SK-N-SH (cell line): ENCODE measurements around the gene TMEM120B. TPM values are rescaled to one million over a fixed set of nuclear protein-coding genes. Genes with fewer than 3 reads are reported as not detected.

Experiments
- CTCF ChIA-PET: fragments of 300-600, 350-600 bp; formaldehyde crosslinking; extraction: SDS; loops from one replicate; lab custom pipeline; 2021; lab: Yijun Ruan, JAX
- POLR2A ChIA-PET: fragments of 350-600 bp; sonication (Branson Sonifier 250); formaldehyde crosslinking; extraction: SDS; loops from one replicate; lab custom pipeline; 2020; ENCODE audit warnings: antibody characterized with exemption, inconsistent platforms; lab: Yijun Ruan, JAX
- DNase-seq: peaks from one replicate; pipeline ENCODE4 v3.0.0; 2012
- H2AFZ ChIP-seq: fragments of 200-600 bp; sonication (generic); 2 replicates; pipeline ENCODE4 v1.8.1; 2016; ENCODE audit warnings: antibody characterized with exemption, mild to moderate bottlenecking, low read depth
- H3F3A ChIP-seq: fragments of 200-600 bp; sonication (generic); replicated peaks from 2 replicates; pipeline ENCODE3; 2016; ENCODE audit warnings: antibody characterized with exemption, mild to moderate bottlenecking; ENCODE audit not compliant: insufficient read depth
- H3K27ac ChIP-seq, 2 experiments: fragments of 200-500 bp in 1 of 2; fragments of 200-600 bp in 1 of 2; sonication (Bioruptor generic) in 1 of 2; sonication (generic), shearing (Covaris generic) in 1 of 2; 2 replicates each; pipeline versions ENCODE4 v1.5.1 to v1.6.1; 2014 to 2016; ENCODE audit warnings: low read depth in 2 of 2, inconsistent platforms in 1 of 2, low read length in 1 of 2, mild to moderate bottlenecking in 1 of 2, mixed read lengths in 1 of 2
- H3K27me3 ChIP-seq: fragments of 200-600 bp; sonication (generic), shearing (Covaris generic); 2 replicates; pipeline ENCODE4 v1.6.1; 2016; ENCODE audit warnings: mixed run types; ENCODE audit not compliant: insufficient read depth
- H3K36me3 ChIP-seq, 2 experiments: fragments of 200-500 bp in 1 of 2; fragments of 200-600 bp in 1 of 2; sonication (Bioruptor generic) in 1 of 2; sonication (generic) in 1 of 2; replicated peaks in 1 of 2; 2 replicates each; pipeline versions ENCODE3 to v1.5.1; 2014 to 2016; ENCODE audit warnings: low read length in 1 of 2, mild to moderate bottlenecking in 1 of 2; ENCODE audit not compliant: insufficient read depth in 2 of 2, control insufficient read depth in 1 of 2
- H3K4me1 ChIP-seq, 2 experiments: fragments of 200-500 bp in 1 of 2; fragments of 200-600 bp in 1 of 2; sonication (Bioruptor generic) in 1 of 2; sonication (generic), shearing (Covaris generic) in 1 of 2; 2 replicates each; pipeline versions ENCODE4 v1.5.1 to v1.6.1; 2014 to 2016; ENCODE audit warnings: low read depth in 1 of 2, low read length in 1 of 2, mixed run types in 1 of 2; ENCODE audit not compliant: insufficient read depth in 2 of 2, control insufficient read depth in 1 of 2
- H3K4me2 ChIP-seq: fragments of 200-600 bp; sonication (generic), shearing (Covaris generic); 2 replicates; pipeline ENCODE4 v1.6.1; 2017; ENCODE audit warnings: mixed run types
- H3K4me3 ChIP-seq, 2 experiments: fragments of 200-500 bp in 1 of 2; fragments of 200-600 bp in 1 of 2; sonication (Bioruptor generic) in 1 of 2; sonication (generic), shearing (Covaris generic) in 1 of 2; 2 replicates each; pipeline versions ENCODE4 v1.5.1 to v1.8.1; 2014 to 2016; ENCODE audit warnings: low read depth in 2 of 2, inconsistent platforms in 1 of 2, low read length in 1 of 2, mild to moderate bottlenecking in 1 of 2, mixed read lengths in 1 of 2, moderate library complexity in 1 of 2
- H3K79me2 ChIP-seq: fragments of 200-600 bp; sonication (generic); 2 replicates; pipeline ENCODE4 v1.8.1; 2017; ENCODE audit warnings: mild to moderate bottlenecking; ENCODE audit not compliant: insufficient read depth
- H3K9ac ChIP-seq: fragments of 200-600 bp; sonication (generic); 2 replicates; pipeline ENCODE4 v1.6.1; 2017; ENCODE audit warnings: mixed run types
- H3K9me2 ChIP-seq: fragments of 200-600 bp; sonication (generic); 2 replicates; pipeline ENCODE4 v1.6.1; 2017; ENCODE audit warnings: mixed run types
- H3K9me3 ChIP-seq: fragments of 200-600 bp; sonication (generic); 2 replicates; pipeline ENCODE4 v1.6.1; 2017; ENCODE audit warnings: mixed run types, mild to moderate bottlenecking, moderate library complexity
- H4K20me1 ChIP-seq: fragments of 200-600 bp; sonication (generic); 2 replicates; pipeline ENCODE4 v1.6.1; 2017; ENCODE audit warnings: mild to moderate bottlenecking, mixed run types; ENCODE audit not compliant: insufficient read depth
- FOSL2 ChIP-seq: IDR thresholded peaks from 2 replicates; pipeline ENCODE4 v1.4.0; 2012; ENCODE audit warnings: low read depth, mild to moderate bottlenecking, moderate library complexity, borderline replicate concordance
- JUND ChIP-seq: IDR thresholded peaks from 2 replicates; pipeline ENCODE4 v1.4.0; 2012
- MXI1 ChIP-seq: IDR thresholded peaks from 2 replicates; pipeline ENCODE4 v1.6.1; 2012; ENCODE audit warnings: mild to moderate bottlenecking, low read depth, low read length, improper control_type of control experiment
- NRF1 ChIP-seq: IDR thresholded peaks from 2 replicates; pipeline ENCODE4 v1.6.1; 2012; ENCODE audit warnings: low read depth, mild to moderate bottlenecking, low read length
- RFX5 ChIP-seq: IDR thresholded peaks from 2 replicates; pipeline ENCODE4 v1.6.1; 2012; ENCODE audit warnings: mild to moderate bottlenecking, improper control_type of control experiment, low read length
- WGBS: methylation state at CpG from one replicate; pipeline ENCODE4 v1.1.6; 2017; ENCODE audit warnings: low lambda C conversion rate; 5-methylcytosine and 5-hydroxymethylcytosine counted together
- polyA plus RNA-seq, 3 experiments: library from polyadenylated mRNA; depleted of rRNA; stranded (reverse); fragments of >200 nt; gene quantifications; 2 replicates each; pipeline ENCODE4 v1.2.3, GENCODE V29; 2012
- TF ChIP-seq, protein P1 (sequence below): IDR thresholded peaks from 2 replicates; pipeline ENCODE4; 2012
- TF ChIP-seq, protein P2 (sequence below): IDR thresholded peaks from 2 replicates; pipeline ENCODE4 v1.4.0; 2012; ENCODE audit warnings: low read depth, borderline replicate concordance

TMEM120B gene
- polyA plus RNA-seq, 1 of the 3 experiments (the other 2 are of a cell fraction): 15.4 TPM

DNA sequence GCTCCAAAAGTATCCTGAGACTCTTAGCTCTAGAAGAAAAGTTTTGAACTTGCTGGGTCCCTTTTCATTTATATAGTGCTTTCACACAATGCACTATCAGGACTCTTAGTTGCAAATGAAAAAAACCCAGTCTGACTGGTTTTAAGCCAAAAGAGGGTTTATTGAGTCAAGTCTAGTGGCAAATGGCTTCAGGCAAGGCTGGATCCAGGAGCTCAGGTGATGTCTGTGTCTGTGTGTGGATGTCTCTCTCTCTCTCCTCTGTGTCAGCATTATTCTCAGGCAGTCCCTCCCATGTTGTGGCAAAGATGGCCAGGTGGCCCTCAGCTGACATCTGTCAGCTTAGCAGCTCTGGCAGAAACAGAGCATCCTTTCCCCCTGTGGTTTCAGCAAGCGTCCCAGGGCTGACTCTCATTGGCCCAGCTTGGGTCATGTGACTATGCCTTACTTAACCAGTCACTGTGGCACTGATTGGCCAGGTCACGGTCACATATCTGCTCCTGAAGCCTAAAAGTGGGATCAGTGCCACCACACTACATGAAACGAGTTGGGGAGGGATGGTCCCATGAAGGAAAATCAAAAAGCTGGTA lies 6.2 kb downstream of the TMEM120B start:
- peaks cover 76% of the 10 kb centered on the region for H3K79me2 ChIP-seq
- CTCF ChIA-PET: interaction anchor here (0.9 to 5.3 kb wide), 7 partner anchors 21 to 93 kb away, joined by 3 to 34 read pairs (median 4); partner anchors contain the start of gene RHOF

DNA sequence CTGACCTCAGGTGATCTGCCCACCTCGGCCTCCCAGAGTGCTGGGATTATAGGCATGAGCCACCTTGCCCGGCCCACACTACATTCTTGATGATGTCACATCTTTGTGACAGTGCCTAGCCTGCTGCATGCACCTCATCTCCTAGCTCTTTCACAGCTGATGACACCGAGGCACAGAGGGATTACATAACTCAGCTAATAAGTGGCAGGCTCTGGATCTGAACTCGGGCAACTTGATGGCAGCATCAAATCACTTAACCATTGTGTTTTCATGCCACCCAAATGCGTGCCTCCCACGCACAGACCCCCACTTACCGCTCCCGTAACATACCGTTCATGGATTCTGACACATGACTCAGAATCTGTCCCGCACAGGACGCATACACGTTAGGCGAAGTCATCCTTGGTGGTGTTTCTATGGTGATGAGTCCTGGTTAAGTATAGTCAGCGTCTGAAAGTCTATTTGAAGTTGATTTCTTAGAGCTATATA lies 7.4 kb downstream of the TMEM120B start:
- TF ChIP-seq FOSL2 (peak; percentile 66; the same call in 1 of the 2 replicates), MXI1 (no peak), JUND (peak; percentile 6; the same call in 1 of the 2 replicates)
- TF ChIP-seq, protein P1, sequence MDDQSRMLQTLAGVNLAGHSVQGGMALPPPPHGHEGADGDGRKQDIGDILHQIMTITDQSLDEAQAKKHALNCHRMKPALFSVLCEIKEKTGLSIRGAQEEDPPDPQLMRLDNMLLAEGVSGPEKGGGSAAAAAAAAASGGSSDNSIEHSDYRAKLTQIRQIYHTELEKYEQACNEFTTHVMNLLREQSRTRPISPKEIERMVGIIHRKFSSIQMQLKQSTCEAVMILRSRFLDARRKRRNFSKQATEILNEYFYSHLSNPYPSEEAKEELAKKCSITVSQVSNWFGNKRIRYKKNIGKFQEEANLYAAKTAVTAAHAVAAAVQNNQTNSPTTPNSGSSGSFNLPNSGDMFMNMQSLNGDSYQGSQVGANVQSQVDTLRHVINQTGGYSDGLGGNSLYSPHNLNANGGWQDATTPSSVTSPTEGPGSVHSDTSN: peak; percentile 33
- Histone ChIP-seq H3K9me2 (no peaks in the 10 kb centered on the region), H3K36me3 (peaks cover 0 to 5% of the 10 kb centered on the region in 2 experiments), H3K4me1 (peaks cover 0 to 9% of the 10 kb centered on the region in 2 experiments; a peak in 2 of 4 replicates), H3K27me3 (no peaks in the 10 kb centered on the region), H2AFZ (no peak overlapping the region), H3K9ac (peak overlapping the region; percentile 45; the same call in 1 of the 2 replicates), H3K79me2 (peaks cover 75% of the 10 kb centered on the region; the same call in 1 of the 2 replicates), H3F3A (peaks cover 3% of the 10 kb centered on the region), H4K20me1 (no peaks in the 10 kb centered on the region), H3K4me2 (peak overlapping the region; percentile 35), H3K4me3 (no peak overlapping the region), H3K27ac (peak overlapping the region in 1 of 2 experiments; percentile 81; a peak in 2 of 4 replicates), H3K9me3 (no peaks in the 10 kb centered on the region)
- ChIA-PET POLR2A (no interaction called here), CTCF (interaction anchor here (0.8 to 5.3 kb wide), 6 partner anchors 17 to 74 kb away, joined by 3 to 34 read pairs (median 4); partner anchors contain the start of gene RHOF)
- 28% methylated on average over 14 of the region's 14 CpGs for WGBS
- DNase-seq: no peak

More for the DNA sequence above, 6.2 kb downstream of the TMEM120B start:
- TF ChIP-seq RFX5 (no peak), NRF1 (no peak)
- TF ChIP-seq, protein P2, sequence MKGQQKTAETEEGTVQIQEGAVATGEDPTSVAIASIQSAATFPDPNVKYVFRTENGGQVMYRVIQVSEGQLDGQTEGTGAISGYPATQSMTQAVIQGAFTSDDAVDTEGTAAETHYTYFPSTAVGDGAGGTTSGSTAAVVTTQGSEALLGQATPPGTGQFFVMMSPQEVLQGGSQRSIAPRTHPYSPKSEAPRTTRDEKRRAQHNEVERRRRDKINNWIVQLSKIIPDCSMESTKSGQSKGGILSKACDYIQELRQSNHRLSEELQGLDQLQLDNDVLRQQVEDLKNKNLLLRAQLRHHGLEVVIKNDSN: peak; percentile 49; the same call in 1 of the 2 replicates
- H3F3A ChIP-seq: peaks cover 7% of the 10 kb centered on the region
- H3K36me3 ChIP-seq: no peaks in the 10 kb centered on the region
- no peak overlapping the region for H3K9ac ChIP-seq
- no peaks in the 10 kb centered on the region for H3K9me3 ChIP-seq
- POLR2A ChIA-PET: no interaction called here
- 98% methylated on average over 3 of the region's 3 CpGs for WGBS
- H3K4me3 ChIP-seq: no peak overlapping the region
- H3K27ac ChIP-seq: no peak overlapping the region; a peak in 1 of 4 replicates
- no peaks in the 10 kb centered on the region for H3K9me2 ChIP-seq
- no peak overlapping the region for H2AFZ ChIP-seq
- no peak for DNase-seq
- H3K4me1 ChIP-seq: peaks cover 2 to 9% of the 10 kb centered on the region in 2 experiments; a peak in 2 of 4 replicates
- no peaks in the 10 kb centered on the region for H3K27me3 ChIP-seq
- H4K20me1 ChIP-seq: no peaks in the 10 kb centered on the region
- H3K4me2 ChIP-seq: no peak overlapping the region
